HK-2 (cell line): Measurements from ENCODE around the gene EXOC4.

Experiments
- DNase-seq: peaks from one replicate; pipeline ENCODE4 v3.0.0-alpha.2; 2018; ENCODE audit not compliant: unreplicated experiment

The EXOC4 gene

GRCh38 chr7:133491201-133491691 is 238.4 kb downstream of the EXOC4 start:
- no peak for DNase-seq

GRCh38 chr7:133491846-133492652 is 239.2 kb downstream of the EXOC4 start:
- DNase-seq: no peak

- DNase-seq: no peak
Measured at GRCh38 chr7:133497061-133497460, 244.2 kb downstream of the EXOC4 start.

- no peak for DNase-seq
Measured at GRCh38 chr7:133501771-133502170, 248.9 kb downstream of the EXOC4 start.

GRCh38 chr7:133502498-133502897 is 249.6 kb downstream of the EXOC4 start:
- no peak for DNase-seq

- DNase-seq: no peak
Measured at GRCh38 chr7:133502972-133503371, 250.1 kb downstream of the EXOC4 start.

- DNase-seq: no peak
Measured at GRCh38 chr7:133504825-133505224, 251.9 kb downstream of the EXOC4 start.

GRCh38 chr7:133509822-133510221 is 256.9 kb downstream of the EXOC4 start:
- DNase-seq: no peak

GRCh38 chr7:133510326-133511055 is 257.6 kb downstream of the EXOC4 start:
- DNase-seq: no peak

GRCh38 chr7:133511252-133511651 is 258.4 kb downstream of the EXOC4 start:
- no peak for DNase-seq

GRCh38 chr7:133511708-133512107 is 258.8 kb downstream of the EXOC4 start:
- DNase-seq: no peak

- no peak for DNase-seq
Measured at GRCh38 chr7:133512560-133512959, 259.7 kb downstream of the EXOC4 start.

GRCh38 chr7:133513608-133514007 is 260.7 kb downstream of the EXOC4 start:
- no peak for DNase-seq

- no peak for DNase-seq
Measured at GRCh38 chr7:133514551-133514950, 261.7 kb downstream of the EXOC4 start.

- no peak for DNase-seq
Measured at GRCh38 chr7:133517766-133518165, 264.9 kb downstream of the EXOC4 start.

- no peak for DNase-seq
Measured at GRCh38 chr7:133518718-133519117, 265.8 kb downstream of the EXOC4 start.

- DNase-seq: no peak
Measured at GRCh38 chr7:133520248-133520647, 267.4 kb downstream of the EXOC4 start.

GRCh38 chr7:133522501-133522900 is 269.6 kb downstream of the EXOC4 start:
- no peak for DNase-seq

GRCh38 chr7:133528796-133529195 is 275.9 kb downstream of the EXOC4 start:
- no peak for DNase-seq

- no peak for DNase-seq
Measured at GRCh38 chr7:133529861-133530260, 277.0 kb downstream of the EXOC4 start.

GRCh38 chr7:133530682-133531081 is 277.8 kb downstream of the EXOC4 start:
- DNase-seq: no peak

GRCh38 chr7:133534816-133535215 is 281.9 kb downstream of the EXOC4 start:
- DNase-seq: no peak

- DNase-seq: no peak
Measured at GRCh38 chr7:133535308-133535707, 282.4 kb downstream of the EXOC4 start.
